ENCODE data around the gene ANKLE1. TPM values are rescaled to one million over a fixed set of nuclear protein-coding genes. Genes with fewer than 3 reads are reported as not detected.

The ANKLE1 gene
- total RNA-seq, 5 donors from 2014 or later (not counting 1 experiment from before 2014, with no cell fraction given): 0.93 to 6.5 (median 2.9) TPM

DNA sequence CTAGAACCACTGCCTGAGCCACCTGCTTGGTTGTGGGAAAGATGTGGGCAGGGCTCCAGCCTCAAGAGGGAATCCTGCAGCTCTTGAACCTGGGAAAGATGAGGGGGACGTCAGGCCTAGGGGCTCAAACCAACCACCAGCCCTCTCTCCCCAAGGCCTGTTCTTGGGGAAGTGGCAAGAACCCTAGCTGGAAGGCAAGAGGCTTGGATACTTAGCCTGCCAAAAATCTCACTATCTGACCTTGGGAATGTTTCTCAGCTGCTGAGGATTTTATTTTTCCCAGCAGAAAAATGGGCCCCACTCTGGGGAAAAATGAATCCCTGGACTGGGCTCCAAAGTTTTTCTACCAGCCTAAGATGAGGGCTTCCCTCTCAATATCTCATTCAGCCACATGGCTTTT is 21.8 kb upstream of the ANKLE1 start:
- Histone ChIP-seq H3K27me3 (replicated peaks in 1 of 2; ENCODE audit: control insufficient read depth in 2 of 2, extremely low read depth in 1 of 2, insufficient read depth in 2 of 2, low read length in 1 of 2) (peaks cover 0 to 8% of the 10 kb centered on the region in 2 experiments), H3K9me3 (no peaks in the 10 kb centered on the region), H3K27ac (ENCODE audit: low read length) (no peak overlapping the region), H3K4me1 (ENCODE audit: control insufficient read depth in 1 of 2, extremely low read depth in 1 of 2, insufficient read depth in 2 of 2, low read length in 2 of 2) (peaks cover 4 to 13% of the 10 kb centered on the region in 2 experiments), H3K4me3 (ENCODE audit: control insufficient read depth in 1 of 2, extremely low read depth in 1 of 2, low read length in 1 of 2) (no peak overlapping the region), H3K36me3 (ENCODE audit: control insufficient read depth in 2 of 2, extremely low read depth in 1 of 2, insufficient read depth in 1 of 2, low read length in 1 of 2) (no peaks in the 10 kb centered on the region)
- POLR2A ChIA-PET: no interaction called here
- Mint-ChIP-seq H3K27ac (no peak overlapping the region), H3K9me3 (no peaks in the 10 kb centered on the region), H3K36me3 (no peaks in the 10 kb centered on the region), H3K4me1 (peaks cover 11 to 12% (median 12%) of the 10 kb centered on the region in 3 donors), H3K27me3 (no peaks in the 10 kb centered on the region), H3K4me3 (no peak overlapping the region)
- CTCF ChIA-PET: interaction anchor here (0.6 to 1.2 kb wide), 2 partner anchors 125 to 129 kb away, joined by 3 read pairs; no protein-coding TSS in a partner anchor
- DNase-seq (no peak), ATAC-seq (replicated peaks in 1 of 4) (no peak)
- WGBS (ENCODE audit: insufficient coverage): no CpG with 5 or more reads among the region's 1 CpG

DNA sequence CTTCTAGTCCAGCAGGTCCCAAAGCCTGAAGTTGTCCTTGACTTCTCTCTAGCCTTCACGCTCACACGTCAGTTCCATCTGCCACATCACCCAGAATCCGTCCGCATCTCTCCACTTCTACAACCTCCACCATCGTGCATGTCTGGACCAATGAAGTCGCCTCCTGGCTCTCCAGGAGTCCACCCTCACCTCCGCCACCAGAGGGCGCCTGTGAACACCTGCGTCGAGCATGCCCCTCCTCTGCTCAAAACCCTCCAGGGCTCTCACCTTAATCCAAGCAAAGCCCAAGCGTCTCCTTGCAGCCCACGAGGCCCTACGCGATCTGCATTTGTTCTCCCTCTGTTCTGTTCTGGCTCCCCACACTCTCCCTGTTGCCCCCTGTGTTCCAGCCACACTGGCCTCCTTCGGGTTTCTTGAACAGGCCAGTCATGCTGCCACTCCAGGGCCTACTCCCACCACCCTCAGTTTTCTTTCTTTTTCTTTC is 20.8 kb upstream of the ANKLE1 start:
- ChIA-PET POLR2A (no interaction called here), CTCF (interaction anchor here (0.6 to 1.2 kb wide), 5 partner anchors 29 to 750 kb away, joined by 3 to 5 read pairs (median 4); no protein-coding TSS in a partner anchor)
- no peaks in the 10 kb centered on the region for H3K36me3 Mint-ChIP-seq
- H3K27me3 Mint-ChIP-seq: no peaks in the 10 kb centered on the region
- no peaks in the 10 kb centered on the region for H3K36me3 ChIP-seq (ENCODE audit: control insufficient read depth in 2 of 2, extremely low read depth in 1 of 2, insufficient read depth in 1 of 2, low read length in 1 of 2)
- ATAC-seq (replicated peaks in 1 of 4) (peak; percentile 98 to 100 (median 99)), DNase-seq (peak; percentile 74 to 94 (median 86))
- peaks cover 8 to 15% of the 10 kb centered on the region in 2 experiments for H3K4me1 ChIP-seq (ENCODE audit: control insufficient read depth in 1 of 2, extremely low read depth in 1 of 2, insufficient read depth in 2 of 2, low read length in 2 of 2)
- H3K4me1 Mint-ChIP-seq: peaks cover 13% of the 10 kb centered on the region in 3 donors
- H3K9me3 Mint-ChIP-seq: no peaks in the 10 kb centered on the region
- H3K4me3 ChIP-seq (ENCODE audit: control insufficient read depth in 1 of 2, extremely low read depth in 1 of 2, low read length in 1 of 2): no peak overlapping the region
- no peak overlapping the region for H3K27ac Mint-ChIP-seq
- peaks cover 0 to 4% of the 10 kb centered on the region in 2 experiments for H3K27me3 ChIP-seq (replicated peaks in 1 of 2; ENCODE audit: control insufficient read depth in 2 of 2, extremely low read depth in 1 of 2, insufficient read depth in 2 of 2, low read length in 1 of 2)
- WGBS (ENCODE audit: insufficient coverage): 11% methylated on average over 14 of the region's 15 CpGs
- H3K9me3 ChIP-seq: no peaks in the 10 kb centered on the region
- H3K27ac ChIP-seq (ENCODE audit: low read length): no peak overlapping the region
- no peak overlapping the region for H3K4me3 Mint-ChIP-seq

DNA sequence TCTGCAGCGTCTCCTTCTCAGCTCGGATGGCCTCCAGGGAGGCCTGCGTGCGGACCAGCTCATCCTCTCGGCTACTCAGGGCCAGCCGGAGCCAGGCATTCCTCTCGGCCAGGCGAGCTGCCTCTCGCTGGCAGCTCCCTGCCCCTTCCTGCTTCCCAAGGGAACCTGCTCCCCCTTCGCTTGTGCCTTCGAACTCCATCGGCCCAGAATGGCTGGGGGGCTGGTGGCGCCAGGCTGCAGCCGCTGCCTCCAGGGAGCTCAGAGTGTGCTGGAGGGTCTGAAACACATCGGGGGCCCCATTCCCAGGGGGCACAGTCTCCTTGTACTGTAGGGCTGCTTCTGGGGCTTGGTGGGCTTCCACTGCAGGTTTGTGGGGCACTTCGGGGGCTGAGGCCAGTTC is 19.1 kb upstream of the ANKLE1 start:
- CTCF ChIA-PET: no interaction called here
- Histone ChIP-seq H3K36me3 (ENCODE audit: control insufficient read depth in 2 of 2, extremely low read depth in 1 of 2, insufficient read depth in 1 of 2, low read length in 1 of 2) (no peaks in the 10 kb centered on the region), H3K9me3 (no peaks in the 10 kb centered on the region), H3K4me1 (ENCODE audit: control insufficient read depth in 1 of 2, extremely low read depth in 1 of 2, insufficient read depth in 2 of 2, low read length in 2 of 2) (peaks cover 8 to 25% of the 10 kb centered on the region in 2 experiments), H3K27ac (ENCODE audit: low read length) (no peak overlapping the region), H3K27me3 (replicated peaks in 1 of 2; ENCODE audit: control insufficient read depth in 2 of 2, extremely low read depth in 1 of 2, insufficient read depth in 2 of 2, low read length in 1 of 2) (peaks cover 0 to 4% of the 10 kb centered on the region in 2 experiments), H3K4me3 (ENCODE audit: control insufficient read depth in 1 of 2, extremely low read depth in 1 of 2, low read length in 1 of 2) (no peak overlapping the region)
- Mint-ChIP-seq H3K4me3 (no peak overlapping the region), H3K27me3 (no peaks in the 10 kb centered on the region), H3K36me3 (no peaks in the 10 kb centered on the region), H3K9me3 (no peaks in the 10 kb centered on the region), H3K4me1 (peaks cover 22 to 23% (median 22%) of the 10 kb centered on the region in 3 donors), H3K27ac (no peak overlapping the region)
- DNase-seq: no peak
- no peak for ATAC-seq (replicated peaks in 1 of 4)
- POLR2A ChIA-PET: no interaction called here
- 94% methylated on average over 15 of the region's 16 CpGs for WGBS (ENCODE audit: insufficient coverage)

DNA sequence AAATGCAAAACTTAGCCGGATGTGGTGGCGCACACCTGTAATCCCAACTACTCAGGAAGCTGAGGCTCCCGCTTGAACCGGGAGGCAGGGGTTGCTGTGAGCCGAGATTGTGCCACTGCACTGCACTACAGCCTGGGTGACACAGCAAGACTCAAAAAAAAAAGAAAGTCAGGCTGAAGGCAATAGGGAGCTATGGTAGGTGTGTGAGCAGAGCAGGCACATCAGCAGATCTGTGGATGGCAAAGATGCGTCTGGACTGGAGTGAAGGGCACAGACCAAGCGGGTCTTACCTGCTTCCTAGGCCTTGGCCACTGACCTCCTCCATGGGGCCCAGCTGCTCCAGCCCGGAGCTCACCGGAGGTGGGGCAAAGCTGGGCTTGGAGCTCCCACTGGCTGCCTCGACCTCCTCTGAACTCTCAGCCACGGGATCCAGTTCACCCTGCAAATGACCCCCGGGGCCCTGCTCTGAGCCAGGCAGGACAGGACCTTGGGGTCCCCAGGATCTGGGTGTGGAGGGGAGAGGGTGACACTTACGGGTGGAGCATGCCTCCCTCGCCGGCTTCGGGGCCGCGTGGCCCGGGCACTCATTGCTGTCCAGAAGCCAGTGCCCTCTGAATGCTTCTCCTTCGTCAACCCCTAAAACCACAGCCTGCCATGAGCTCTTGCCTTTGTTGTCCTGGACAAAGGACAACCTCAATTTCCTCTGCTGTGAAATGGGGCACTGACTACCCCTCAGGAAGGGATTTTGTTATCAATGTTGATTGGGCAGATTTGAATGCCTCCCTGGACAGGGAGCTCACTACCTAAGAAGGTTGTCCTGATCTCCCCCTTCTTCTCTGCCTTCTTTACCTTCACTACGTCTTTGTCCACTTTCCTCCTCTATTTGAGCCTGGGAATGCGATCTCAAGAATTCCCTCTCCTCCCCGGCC is 17.7 kb upstream of the ANKLE1 start:
- CTCF ChIA-PET: no interaction called here
- Histone ChIP-seq H3K4me1 (ENCODE audit: control insufficient read depth in 1 of 2, extremely low read depth in 1 of 2, insufficient read depth in 2 of 2, low read length in 2 of 2) (peaks cover 15 to 38% of the 10 kb centered on the region in 2 experiments), H3K27ac (ENCODE audit: low read length) (no peak overlapping the region), H3K27me3 (replicated peaks in 1 of 2; ENCODE audit: control insufficient read depth in 2 of 2, extremely low read depth in 1 of 2, insufficient read depth in 2 of 2, low read length in 1 of 2) (peaks cover 0 to 4% of the 10 kb centered on the region in 2 experiments), H3K36me3 (ENCODE audit: control insufficient read depth in 2 of 2, extremely low read depth in 1 of 2, insufficient read depth in 1 of 2, low read length in 1 of 2) (peaks cover 0 to 5% of the 10 kb centered on the region in 2 donors), H3K4me3 (ENCODE audit: control insufficient read depth in 1 of 2, extremely low read depth in 1 of 2, low read length in 1 of 2) (no peak overlapping the region), H3K9me3 (no peaks in the 10 kb centered on the region)
- no peaks in the 10 kb centered on the region for H3K27me3 Mint-ChIP-seq
- no peaks in the 10 kb centered on the region for H3K36me3 Mint-ChIP-seq
- POLR2A ChIA-PET: interaction anchor here in 1 of 2 donors (0.5 kb wide), 1 partner anchor 46 kb away, joined by 3 read pairs; no protein-coding TSS in a partner anchor
- H3K4me3 Mint-ChIP-seq: no peak overlapping the region
- no peak for ATAC-seq (replicated peaks in 1 of 4)
- DNase-seq: no peak
- H3K4me1 Mint-ChIP-seq: peaks cover 28 to 32% (median 29%) of the 10 kb centered on the region in 3 donors
- WGBS (ENCODE audit: insufficient coverage): 85% methylated on average over 14 of the region's 23 CpGs
- no peaks in the 10 kb centered on the region for H3K9me3 Mint-ChIP-seq
- peak overlapping the region; percentile 79 to 90 for H3K27ac Mint-ChIP-seq

DNA sequence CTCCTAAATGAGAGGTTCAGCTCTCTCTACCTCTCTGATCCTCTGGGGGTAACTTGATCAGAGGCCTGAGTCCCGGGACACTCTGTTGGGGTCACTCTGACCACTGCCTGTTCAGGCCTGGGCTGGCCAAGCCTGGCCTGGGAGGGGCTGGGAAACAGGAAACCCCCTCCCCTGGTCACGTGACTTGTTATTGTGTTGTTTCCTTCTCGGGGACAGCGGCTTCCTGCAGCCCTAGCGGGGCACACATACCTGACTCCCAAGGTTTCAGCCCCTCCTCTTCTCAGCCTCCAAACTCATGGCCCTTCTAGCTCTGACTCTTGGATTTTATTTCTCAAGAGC is 17.1 kb upstream of the ANKLE1 start, which contains the start of gene USHBP1:
Gene USHBP1, minus strand, starts transcription at position 105 of the 339 bp plus-strand sequence. CDS start 446 bp downstream, outside the sequence.
- WGBS (ENCODE audit: insufficient coverage): no CpG with 5 or more reads among the region's 5 CpGs
- Mint-ChIP-seq H3K27ac (peak within 1 kb of the TSS; percentile 79 to 90), H3K4me1 (peaks cover 29 to 33% (median 30%) of the 10 kb centered on the region in 3 donors), H3K9me3 (no peaks in the 10 kb centered on the region), H3K27me3 (no peaks in the 10 kb centered on the region), H3K36me3 (no peaks in the 10 kb centered on the region), H3K4me3 (no peak within 1 kb of the TSS)
- ChIA-PET POLR2A (no interaction called here), CTCF (no interaction called here)
- no peak within 1 kb of the TSS for H3K4me3 ChIP-seq (ENCODE audit: control insufficient read depth in 1 of 2, extremely low read depth in 1 of 2, low read length in 1 of 2)
- DNase-seq (no peak), ATAC-seq (replicated peaks in 1 of 4) (no peak)
- H3K36me3 ChIP-seq (ENCODE audit: control insufficient read depth in 2 of 2, extremely low read depth in 1 of 2, insufficient read depth in 1 of 2, low read length in 1 of 2): peaks cover 0 to 8% of the 10 kb centered on the region in 2 donors
- H3K9me3 ChIP-seq: no peaks in the 10 kb centered on the region
- H3K27me3 ChIP-seq (replicated peaks in 1 of 2; ENCODE audit: control insufficient read depth in 2 of 2, extremely low read depth in 1 of 2, insufficient read depth in 2 of 2, low read length in 1 of 2): peaks cover 0 to 4% of the 10 kb centered on the region in 2 experiments
- H3K4me1 ChIP-seq (ENCODE audit: control insufficient read depth in 1 of 2, extremely low read depth in 1 of 2, insufficient read depth in 2 of 2, low read length in 2 of 2): peaks cover 15 to 38% of the 10 kb centered on the region in 2 experiments
- no peak within 1 kb of the TSS for H3K27ac ChIP-seq (ENCODE audit: low read length)

DNA sequence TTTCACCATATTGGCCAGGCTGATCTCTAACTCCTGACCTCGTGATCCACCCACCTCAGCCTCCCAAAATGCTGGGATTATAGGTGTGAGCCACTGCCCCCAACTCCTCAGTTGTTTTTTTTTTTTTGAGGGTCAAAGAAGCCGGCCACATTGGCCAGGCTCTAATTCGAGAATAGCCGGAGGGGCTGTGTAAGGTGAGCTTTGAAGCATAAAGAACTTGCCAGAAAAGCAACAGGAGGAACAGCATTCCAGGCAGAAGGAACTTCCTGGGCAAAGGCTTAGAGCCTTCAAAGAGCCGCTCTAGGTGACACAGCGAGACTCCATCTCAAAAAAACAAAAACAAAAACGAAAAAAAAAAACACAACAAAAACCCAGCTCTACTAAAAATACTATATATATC is 15.7 kb upstream of the ANKLE1 start:
- ATAC-seq (replicated peaks in 1 of 4) (no peak), DNase-seq (no peak)
- Mint-ChIP-seq H3K36me3 (peaks cover 4% of the 10 kb centered on the region), H3K4me1 (peaks cover 23 to 31% (median 26%) of the 10 kb centered on the region in 3 donors), H3K27ac (no peak overlapping the region), H3K4me3 (no peak overlapping the region), H3K27me3 (no peaks in the 10 kb centered on the region), H3K9me3 (no peaks in the 10 kb centered on the region)
- ChIA-PET POLR2A (interaction anchor here in 1 of 2 donors (0.6 kb wide), 2 partner anchors 15 to 1294 kb away, joined by 3 to 5 read pairs; no protein-coding TSS in a partner anchor), CTCF (interaction anchor here in 1 of 2 donors (0.7 to 2.1 kb wide), 5 partner anchors 27 to 544 kb away, joined by 3 to 20 read pairs (median 4); partner anchors contain the start of genes DDA1 and OCEL1)
- no peaks in the 10 kb centered on the region for H3K9me3 ChIP-seq
- H3K27ac ChIP-seq (ENCODE audit: low read length): no peak overlapping the region
- no CpG with 5 or more reads among the region's 7 CpGs for WGBS (ENCODE audit: insufficient coverage)
- H3K27me3 ChIP-seq (replicated peaks in 1 of 2; ENCODE audit: control insufficient read depth in 2 of 2, extremely low read depth in 1 of 2, insufficient read depth in 2 of 2, low read length in 1 of 2): no peaks in the 10 kb centered on the region
- H3K4me1 ChIP-seq (ENCODE audit: control insufficient read depth in 1 of 2, extremely low read depth in 1 of 2, insufficient read depth in 2 of 2, low read length in 2 of 2): peaks cover 15 to 33% of the 10 kb centered on the region in 2 experiments
- H3K36me3 ChIP-seq (ENCODE audit: control insufficient read depth in 2 of 2, extremely low read depth in 1 of 2, insufficient read depth in 1 of 2, low read length in 1 of 2): peaks cover 0 to 15% of the 10 kb centered on the region in 2 donors
- no peak overlapping the region for H3K4me3 ChIP-seq (ENCODE audit: control insufficient read depth in 1 of 2, extremely low read depth in 1 of 2, low read length in 1 of 2)
